GM21786 (cell line): Measurements from ENCODE around the gene FATE1.
"Not testable (repeated sequence)": the region's sequence is repeated elsewhere in the genome, so short reads cannot be mapped to it uniquely, and the experiment has no call there.

Source experiments
- ATAC-seq: cut with Tn5 transposase; IDR thresholded peaks from one replicate; pipeline ENCODE4 v1.9.1; 2021; ENCODE audit not compliant: unreplicated experiment

FATE1 gene

GRCh38 chrX:151715752-151716151, at the start of gene FATE1:
TSS of gene FATE1 (plus strand) at chrX:151716035. CDS start at chrX:151716120, 85 bp downstream.
- no peak for ATAC-seq

GRCh38 chrX:151675121-151675746, 40.6 kb upstream of the FATE1 start:
- ATAC-seq = no peak

GRCh38 chrX:151676196-151676595, 39.6 kb upstream of the FATE1 start:
- no peak for ATAC-seq

GRCh38 chrX:151679798-151680402, 35.9 kb upstream of the FATE1 start:
- no peak for ATAC-seq

- peak; percentile 94 for ATAC-seq
Measured at GRCh38 chrX:151680805-151681204, 35.0 kb upstream of the FATE1 start.

GRCh38 chrX:151687635-151688034, 28.2 kb upstream of the FATE1 start:
- ATAC-seq = no peak

- no peak for ATAC-seq
Measured at GRCh38 chrX:151688695-151689094, 27.1 kb upstream of the FATE1 start.

GRCh38 chrX:151692825-151693224, 23.0 kb upstream of the FATE1 start:
- no peak for ATAC-seq

- ATAC-seq = no peak
Measured at GRCh38 chrX:151694121-151694520, 21.7 kb upstream of the FATE1 start.

GRCh38 chrX:151694661-151695582, 20.9 kb upstream of the FATE1 start, which contains the start of gene PRRG3:
TSS of gene PRRG3 (plus strand) at chrX:151695458. CDS start at chrX:151698815, 3,357 bp downstream.
- no peak for ATAC-seq

- no peak for ATAC-seq
Measured at GRCh38 chrX:151695583-151696340, 20.1 kb upstream of the FATE1 start.

GRCh38 chrX:151697082-151697481, 18.8 kb upstream of the FATE1 start:
- ATAC-seq = not testable (repeated sequence)

- ATAC-seq = no peak
Measured at GRCh38 chrX:151697522-151697921, 18.3 kb upstream of the FATE1 start.

- no peak for ATAC-seq
Measured at GRCh38 chrX:151698485-151698884, 17.4 kb upstream of the FATE1 start.

- ATAC-seq = no peak
Measured at GRCh38 chrX:151699746-151700145, 16.1 kb upstream of the FATE1 start.

- ATAC-seq = no peak
Measured at GRCh38 chrX:151700581-151700980, 15.3 kb upstream of the FATE1 start.

- ATAC-seq = no peak
Measured at GRCh38 chrX:151701071-151701470, 14.8 kb upstream of the FATE1 start.

- no peak for ATAC-seq
Measured at GRCh38 chrX:151701531-151701930, 14.3 kb upstream of the FATE1 start.

- ATAC-seq = no peak
Measured at GRCh38 chrX:151702026-151702714, 13.7 kb upstream of the FATE1 start.

- no peak for ATAC-seq
Measured at GRCh38 chrX:151702741-151703340, 13.0 kb upstream of the FATE1 start.
